Transverse colon (tissue), 4 donors: ENCODE measurements around the gene FOSB. TPM values are rescaled to one million over a fixed set of nuclear protein-coding genes. Genes with fewer than 3 reads are reported as not detected.
"Not testable (repeated sequence)": the region's sequence is repeated elsewhere in the genome, so short reads cannot be mapped to it uniquely, and the experiment has no call there.

Experiments
- DNase-seq: peaks from one replicate; pipeline ENCODE4 v3.0.0-alpha.2; 2019
- H3K27ac ChIP-seq, 4 donors: fragments of 200-600 bp; sonication (generic); 2 replicates each; pipeline ENCODE4 v1.5.1; 2016 to 2018; ENCODE audit warnings: inconsistent platforms in 4 of 4
- H3K27me3 ChIP-seq: fragments of 200-600 bp; sonication (generic); 2 replicates; pipeline ENCODE4 v1.5.1; 2017; ENCODE audit warnings: inconsistent platforms
- H3K36me3 ChIP-seq, 4 donors: fragments of 200-600 bp; sonication (generic); 2 replicates each; pipeline ENCODE4 v1.5.1; 2017 to 2019; ENCODE audit warnings: inconsistent platforms in 4 of 4
- H3K4me1 ChIP-seq, 4 donors: fragments of 200-600 bp; sonication (generic); 2 replicates each; pipeline ENCODE4 v1.5.1; 2017 to 2020; ENCODE audit warnings: inconsistent platforms in 4 of 4
- H3K4me3 ChIP-seq, 4 donors: fragments of 200-600 bp; sonication (generic); 1 replicate in 1 of 4; 2 replicates in 3 of 4; pipeline versions ENCODE4 v1.5.1 to v1.6.1; 2017 to 2019; ENCODE audit warnings: inconsistent platforms in 4 of 4
- H3K9me3 ChIP-seq, 2 donors: fragments of 200-600 bp; sonication (generic); 2 replicates each; pipeline ENCODE4 v1.5.1; 2017 to 2019; ENCODE audit warnings: inconsistent platforms in 2 of 2
- CTCF ChIP-seq, 5 experiments: fragments of 200-600 bp in 3 of 5; fragments of 450-650 bp in 2 of 5; sonication (generic) in 3 of 5; IDR thresholded peaks; 1 replicate in 2 of 5; 2 replicates in 3 of 5; pipeline ENCODE4 v1.5.1; 2016 to 2017; ENCODE audit warnings: antibody characterized with exemption in 5 of 5, inconsistent platforms in 3 of 5, mild to moderate bottlenecking in 2 of 5, moderate library complexity in 1 of 5
- EP300 ChIP-seq: sonication (generic); formaldehyde crosslinking; IDR thresholded peaks from one replicate; pipeline ENCODE4 v1.6.1; 2017; ENCODE audit warnings: antibody characterized with exemption, low read depth
- POLR2A ChIP-seq: fragments of 450-650 bp; IDR thresholded peaks from one replicate; pipeline ENCODE4 v1.6.1; 2016; ENCODE audit warnings: antibody characterized with exemption, mild to moderate bottlenecking, moderate library complexity
- POLR2AphosphoS5 ChIP-seq, 3 donors: sonication (generic); formaldehyde crosslinking; IDR thresholded peaks; one replicate each; pipeline ENCODE4 v1.6.1; 2016; ENCODE audit warnings: antibody characterized with exemption in 3 of 3
- WGBS, 2 donors: methylation state at CpG; one replicate each; pipeline ENCODE4 v1.1.5; 2018; ENCODE audit warnings: low coverage in 1 of 2; 5-methylcytosine and 5-hydroxymethylcytosine counted together
- in situ Hi-C, 4 donors: fragments of 200-750 bp; cut with MboI; loops; one replicate each; pipeline versions ENCODE4 v1.15.0 to v1.15.1; 2017; ENCODE audit warnings: low sequenced_read_pairs in 3 of 4, low pct_ligation_motif_present in 1 of 4, low pct_unique_long_range_greater_than_20kb in 1 of 4
- intact Hi-C: fragments of 100-400 bp; cut with DNase I; formaldehyde crosslinking; loops from one replicate; pipeline ENCODE4 v1.15.1; 2023; ENCODE audit warnings: low total_unique reads
- total RNA-seq, 4 donors: library from RNA; depleted of rRNA; stranded (reverse); fragments of >200 nt; gene quantifications; one replicate each; pipeline ENCODE4 v1.1.0, GENCODE V29; 2016

Gene FOSB
- total RNA-seq, 4 donors from 2014 or later: 14.5 to 64.7 (median 25.6) TPM

- Histone ChIP-seq H3K4me3 (peak within 1 kb of the TSS; percentile 12 to 65 (median 44)), H3K4me1 (peaks cover 8 to 46% (median 27%) of the 10 kb centered on the region in 4 donors), H3K36me3 (no peaks in the 10 kb centered on the region), H3K27me3 (peaks cover 12% of the 10 kb centered on the region), H3K27ac (peak within 1 kb of the TSS; percentile 89 to 93 (median 91)), H3K9me3 (no peaks in the 10 kb centered on the region)
- DNase-seq: no peak
- in situ Hi-C loops (no loop called here), intact Hi-C loops (no loop called here)
- 1% methylated on average over 33 of the region's 37 CpGs; no CpG with 5 or more reads in 1 of the 2 donors for WGBS, 2 donors
- TF ChIP-seq POLR2A (peak; percentile 83), POLR2AphosphoS5 (IDR thresholded peaks at IDR 0.05) (peak; percentile 79 to 90 (median 83)), EP300 (no peak), CTCF (IDR thresholded peaks at IDR 0.05) (no peak)
These were observed 44.1 kb upstream of the FOSB start, which contains the start of gene ERCC1 for GRCh38 chr19:45423589-45424190. Gene ERCC1 (minus strand): TSS chr19:45423917. CDS start chr19:45423374, 543 bp downstream.

GRCh38 chr19:45424191-45425058 is 43.4 kb upstream of the FOSB start:
- H3K9me3 ChIP-seq: no peaks in the 10 kb centered on the region
- peak; percentile 75 for DNase-seq
- H3K4me3 ChIP-seq: peak overlapping the region in 3 of 4 donors; percentile 43 to 65 (median 46)
- H3K27me3 ChIP-seq: peaks cover 19% of the 10 kb centered on the region
- in situ Hi-C loops: no loop called here
- 13 to 27% methylated on average over 5 to 24 of the region's 24 CpGs for WGBS, 2 donors
- H3K36me3 ChIP-seq: no peaks in the 10 kb centered on the region
- H3K27ac ChIP-seq: peak overlapping the region; percentile 89 to 93 (median 91)
- TF ChIP-seq EP300: no peak
- TF ChIP-seq POLR2AphosphoS5 (IDR thresholded peaks at IDR 0.05): peak in 2 of 3 donors; percentile 28 to 43
- intact Hi-C loops: no loop called here
- H3K4me1 ChIP-seq: peaks cover 8 to 52% (median 31%) of the 10 kb centered on the region in 4 donors

GRCh38 chr19:45428384-45429231 is 39.2 kb upstream of the FOSB start:
- H3K27ac ChIP-seq: peak overlapping the region; percentile 73 to 83 (median 77)
- DNase-seq: peak; percentile 52
- H3K36me3 ChIP-seq: no peaks in the 10 kb centered on the region
- in situ Hi-C loops: no loop called here
- H3K4me1 ChIP-seq: peaks cover 0 to 33% (median 23%) of the 10 kb centered on the region in 4 donors
- peaks cover 25% of the 10 kb centered on the region for H3K27me3 ChIP-seq
- 1 to 10% methylated on average over 2 to 57 of the region's 73 CpGs for WGBS, 2 donors
- intact Hi-C loops: no loop called here
- TF ChIP-seq POLR2AphosphoS5 (IDR thresholded peaks at IDR 0.05) (peak in 1 of 3 donors; percentile 29), CTCF (IDR thresholded peaks at IDR 0.05) (peak in 4 of 5 experiments; percentile 20 to 28 (median 24)), POLR2A (no peak)
- H3K9me3 ChIP-seq: no peaks in the 10 kb centered on the region
- H3K4me3 ChIP-seq: peak overlapping the region; percentile 21 to 51 (median 32)

GRCh38 chr19:45429896-45430295 is 37.9 kb upstream of the FOSB start:
- in situ Hi-C loops: not testable (repeated sequence)
- H3K27me3 ChIP-seq: peaks cover 25% of the 10 kb centered on the region
- 39 to 63% methylated on average over 2 to 11 of the region's 11 CpGs for WGBS, 2 donors

GRCh38 chr19:45431008-45431407 is 36.8 kb upstream of the FOSB start:
- H3K36me3 ChIP-seq, H3K9me3 ChIP-seq, intact Hi-C loops, DNase-seq, in situ Hi-C loops, H3K27ac ChIP-seq, H3K4me3 ChIP-seq: not testable (repeated sequence)
- peaks cover 25% of the 10 kb centered on the region for H3K27me3 ChIP-seq
- 51% methylated on average over 4 to 9 of the region's 9 CpGs for WGBS, 2 donors
- peaks cover 0 to 17% (median 14%) of the 10 kb centered on the region in 4 donors for H3K4me1 ChIP-seq

More at GRCh38 chr19:45429896-45430295, 37.9 kb upstream of the FOSB start:
- Histone ChIP-seq H3K27ac (peak overlapping the region in 3 of 4 donors; percentile 74 to 83 (median 80)), H3K4me1 (peaks cover 0 to 23% (median 14%) of the 10 kb centered on the region in 4 donors)
- H3K9me3 ChIP-seq, intact Hi-C loops, H3K36me3 ChIP-seq, H3K4me3 ChIP-seq, DNase-seq: not testable (repeated sequence)

- intact Hi-C loops, H3K27ac ChIP-seq, in situ Hi-C loops, H3K36me3 ChIP-seq, H3K9me3 ChIP-seq, H3K4me3 ChIP-seq, DNase-seq: not testable (repeated sequence)
- Histone ChIP-seq H3K4me1 (peaks cover 0 to 17% (median 12%) of the 10 kb centered on the region in 4 donors), H3K27me3 (peaks cover 21% of the 10 kb centered on the region)
- 87 to 90% methylated on average over 3 to 8 of the region's 8 CpGs for WGBS, 2 donors
These were observed 35.3 kb upstream of the FOSB start for GRCh38 chr19:45432543-45432942.
